ENCODE results near the gene OR4S2. TPM values are rescaled to one million over a fixed set of nuclear protein-coding genes. Genes with fewer than 3 reads are reported as not detected.

OR4S2 gene
- polyA plus RNA-seq, 1 experiment: not detected

GRCh38 chr11:55673860-55674259 lies 25.7 kb downstream of the OR4S2 start:
- TF ChIP-seq CTCF (IDR thresholded peaks at IDR 0.05; ENCODE audit: insufficient read depth, low read depth, low read length): no peak
- Histone ChIP-seq H3K4me3 (ENCODE audit: low read depth, low read length) (no peak overlapping the region), H3K36me3 (ENCODE audit: control insufficient read depth, insufficient read depth, low read length) (no peaks in the 10 kb centered on the region), H3K27me3 (ENCODE audit: control insufficient read depth, insufficient read depth, low read length) (no peaks in the 10 kb centered on the region)
- ChIA-PET POLR2A (no interaction called here), CTCF (no interaction called here)
- DNase-seq (ENCODE audit: low read depth): no peak

GRCh38 chr11:55697817-55698216 lies 49.7 kb downstream of the OR4S2 start:
- Histone ChIP-seq H3K4me3 (ENCODE audit: low read depth, low read length) (no peak overlapping the region), H3K36me3 (ENCODE audit: control insufficient read depth, insufficient read depth, low read length) (no peaks in the 10 kb centered on the region), H3K27me3 (ENCODE audit: control insufficient read depth, insufficient read depth, low read length) (no peaks in the 10 kb centered on the region)
- CTCF ChIA-PET: interaction anchor here (1.0 kb wide), 1 partner anchor 9 kb away, joined by 3 read pairs; no protein-coding TSS in a partner anchor
- POLR2A ChIA-PET: no interaction called here
- TF ChIP-seq CTCF (IDR thresholded peaks at IDR 0.05; ENCODE audit: insufficient read depth, low read depth, low read length): no peak
- DNase-seq (ENCODE audit: low read depth): no peak

- no peaks in the 10 kb centered on the region for H3K36me3 ChIP-seq (ENCODE audit: control insufficient read depth, insufficient read depth, low read length)
- H3K4me3 ChIP-seq (ENCODE audit: low read depth, low read length): no peak overlapping the region
- no peaks in the 10 kb centered on the region for H3K27me3 ChIP-seq (ENCODE audit: control insufficient read depth, insufficient read depth, low read length)
- CTCF ChIA-PET: no interaction called here
- no peak for TF ChIP-seq CTCF (IDR thresholded peaks at IDR 0.05; ENCODE audit: insufficient read depth, low read depth, low read length)
- DNase-seq (ENCODE audit: low read depth): no peak
- POLR2A ChIA-PET: no interaction called here
Measured at GRCh38 chr11:55701429-55701828, 53.3 kb downstream of the OR4S2 start.

Other genes with a start within 250 kb of the OR4S2 start
- gene OR4C15, start 93.9 kb upstream of the OR4S2 start, polyA plus RNA-seq (2011; rRNA removed): not detected in 2 replicates
- not detected in 2 replicates for gene OR4C16, start 76.2 kb upstream of the OR4S2 start, polyA plus RNA-seq (2011; rRNA removed)
- not detected in 2 replicates for gene OR4C11, start 40.7 kb upstream of the OR4S2 start, polyA plus RNA-seq (2011; rRNA removed)
- gene OR4P4, start 13.2 kb upstream of the OR4S2 start, polyA plus RNA-seq (2011; rRNA removed): not detected in 2 replicates
- not detected in 2 replicates for gene OR4C6, start 13.9 kb downstream of the OR4S2 start, polyA plus RNA-seq (2011; rRNA removed)
- gene OR5D13, start 125.1 kb downstream of the OR4S2 start, polyA plus RNA-seq (2011; rRNA removed): not detected in 2 replicates
- not detected in 2 replicates for gene OR5D14, start 147.2 kb downstream of the OR4S2 start, polyA plus RNA-seq (2011; rRNA removed)
- gene OR5L1, start 163.0 kb downstream of the OR4S2 start, polyA plus RNA-seq (2011; rRNA removed): not detected in 2 replicates
- gene OR5D18, start 171.3 kb downstream of the OR4S2 start, polyA plus RNA-seq (2011; rRNA removed): not detected in 2 replicates
- not detected in 2 replicates for gene OR5L2, start 178.9 kb downstream of the OR4S2 start, polyA plus RNA-seq (2011; rRNA removed)
- gene OR5D16, start 190.4 kb downstream of the OR4S2 start, polyA plus RNA-seq (2011; rRNA removed): not detected in 2 replicates
- not detected in 2 replicates for gene TRIM51, start 235.0 kb downstream of the OR4S2 start, polyA plus RNA-seq (2011; rRNA removed)